ENCODE data around the gene ART5.

GRCh38 chr11:3671334-3672254 is 29.8 kb upstream of the ART5 start, which contains the start of gene CHRNA10:
- TF ChIP-seq CTCF (IDR thresholded peaks at IDR 0.05), result no peak
- no peak for TF ChIP-seq EP300 (IDR thresholded peaks at IDR 0.05)
- TF ChIP-seq POLR2A (IDR thresholded peaks at IDR 0.05), result no peak
- no peak for TF ChIP-seq POLR2AphosphoS5 (IDR thresholded peaks at IDR 0.05)
